ENCODE data around the gene RNMT.
A peak's percentile ranks its signal among the peaks of the same experiment; 100 is the strongest.
"Not testable (repeated sequence)": the region's sequence is repeated elsewhere in the genome, so short reads cannot be mapped to it uniquely, and the experiment has no call there.

The RNMT gene

DNA sequence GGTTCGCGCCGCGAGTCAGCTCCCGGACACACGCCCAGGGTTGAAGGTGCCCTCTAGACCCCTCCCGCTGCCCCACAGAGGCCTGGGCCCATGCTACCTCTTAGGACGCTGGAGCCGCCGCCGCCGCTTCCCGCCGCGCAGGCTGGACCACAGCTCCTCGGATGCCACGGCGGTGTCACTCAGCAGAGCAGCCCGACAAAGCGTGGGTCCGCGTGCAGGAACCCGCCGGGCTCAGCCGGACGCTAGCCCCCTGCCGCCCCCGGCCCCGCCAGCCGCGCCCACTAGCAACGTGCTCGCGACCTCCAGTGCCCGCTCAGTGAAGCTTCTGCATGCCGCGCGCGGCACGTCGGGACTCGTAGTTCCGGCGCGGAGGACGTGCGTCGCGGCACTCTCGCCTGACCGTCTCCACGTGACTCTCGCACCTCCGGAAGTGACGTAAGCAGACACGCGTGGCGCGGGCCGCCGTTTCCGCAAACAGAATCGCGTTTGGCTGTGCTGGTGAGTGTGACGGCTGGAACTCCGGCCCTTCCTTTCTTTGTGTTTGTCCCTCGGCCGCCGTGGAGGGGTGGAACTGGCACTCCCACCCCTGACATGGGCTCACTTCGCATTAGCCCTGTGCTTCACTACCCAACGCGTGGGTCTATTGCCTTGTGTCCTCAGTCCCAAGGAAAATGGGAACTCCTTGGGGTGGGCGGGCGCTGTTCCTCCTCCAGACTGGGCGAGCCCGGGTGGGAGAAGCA, at the start of gene RNMT, which contains the start of gene FAM210A:
RNMT (plus strand) TSS at position 442 of the 740 bp plus-strand sequence. CDS start 4,845 bp downstream, outside the sequence.
FAM210A (minus strand) TSS at position 327 of the 740 bp plus-strand sequence. CDS start 44,481 bp downstream, outside the sequence.
- peak; percentile 87 to 94 (median 93) for DNase-seq

DNA sequence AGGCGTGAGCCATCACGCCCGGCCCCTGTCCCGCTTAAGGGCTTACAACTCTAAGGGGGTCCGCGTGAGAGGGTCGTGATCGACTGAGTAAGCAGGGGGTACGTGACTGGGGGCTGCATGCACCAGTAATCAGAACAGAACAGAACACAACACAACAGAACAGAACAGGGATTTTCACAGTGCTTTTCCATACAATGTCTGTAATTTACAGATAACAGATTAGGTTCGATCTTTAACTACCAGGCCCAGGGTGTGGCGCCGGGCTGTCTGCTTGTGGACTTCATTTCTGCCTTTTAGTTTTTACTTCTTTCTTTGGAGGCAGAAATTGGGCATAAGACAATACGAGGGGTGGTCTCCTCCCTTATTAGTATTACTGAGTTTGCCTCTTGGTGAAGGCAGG, 49.1 kb upstream of the RNMT start:
- not testable (repeated sequence) for DNase-seq

DNA sequence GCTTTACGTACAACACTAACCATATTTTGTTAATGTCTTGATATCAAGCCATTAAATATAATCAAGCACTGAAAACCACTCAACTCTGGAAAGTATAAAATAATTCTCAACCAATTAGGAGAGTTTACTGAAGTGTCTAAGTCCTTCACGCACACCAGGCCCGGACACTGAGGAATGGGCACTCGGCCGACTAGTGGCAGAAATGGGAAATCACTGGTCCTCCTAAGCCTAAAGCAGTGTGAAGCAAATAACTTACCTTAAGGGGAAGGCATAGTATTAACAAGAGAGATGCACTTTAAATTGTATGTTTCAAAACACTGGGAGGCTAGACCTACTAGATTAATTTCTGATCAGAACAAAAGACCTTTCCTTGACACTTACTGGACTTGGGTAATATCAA, 45.9 kb upstream of the RNMT start:
- DNase-seq: no peak

DNA sequence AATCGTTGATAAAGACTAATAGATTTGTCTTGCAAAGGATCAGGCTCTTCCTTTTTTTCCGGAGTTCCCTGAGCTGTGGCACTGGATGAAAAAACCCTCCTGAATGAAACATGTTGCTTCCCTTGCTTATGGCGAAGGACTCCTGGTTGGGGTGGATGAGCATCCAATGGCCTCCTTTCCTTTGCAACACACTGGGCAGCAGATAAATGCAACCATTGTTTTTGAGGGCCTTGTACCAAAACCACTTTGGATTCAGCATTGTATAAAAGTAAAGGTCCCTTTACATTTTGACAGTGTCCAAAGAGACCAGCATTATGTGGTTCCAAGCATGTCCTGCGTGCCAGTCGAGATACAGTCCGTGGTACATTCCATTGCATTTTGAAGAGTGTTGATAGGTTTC, 44.8 kb upstream of the RNMT start:
- DNase-seq: no peak

DNA sequence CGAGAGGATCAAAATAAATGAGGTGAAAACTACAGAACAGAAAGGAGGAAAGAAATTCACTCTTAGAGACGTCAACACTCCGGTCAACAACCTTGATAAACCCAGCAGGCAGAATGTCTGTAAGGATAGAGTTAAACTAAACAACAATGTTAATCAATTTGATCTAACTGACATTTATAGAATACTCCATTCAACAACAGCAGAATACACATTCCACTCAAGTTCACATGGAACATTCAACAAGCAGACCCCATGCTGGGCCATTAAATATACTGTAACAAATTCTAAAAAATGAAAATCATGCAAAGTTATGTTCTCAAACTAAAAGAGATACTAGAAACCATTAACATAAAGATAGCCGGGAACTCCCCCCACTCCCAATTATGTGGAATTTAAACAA, 41.9 kb upstream of the RNMT start:
- no peak for DNase-seq

DNA sequence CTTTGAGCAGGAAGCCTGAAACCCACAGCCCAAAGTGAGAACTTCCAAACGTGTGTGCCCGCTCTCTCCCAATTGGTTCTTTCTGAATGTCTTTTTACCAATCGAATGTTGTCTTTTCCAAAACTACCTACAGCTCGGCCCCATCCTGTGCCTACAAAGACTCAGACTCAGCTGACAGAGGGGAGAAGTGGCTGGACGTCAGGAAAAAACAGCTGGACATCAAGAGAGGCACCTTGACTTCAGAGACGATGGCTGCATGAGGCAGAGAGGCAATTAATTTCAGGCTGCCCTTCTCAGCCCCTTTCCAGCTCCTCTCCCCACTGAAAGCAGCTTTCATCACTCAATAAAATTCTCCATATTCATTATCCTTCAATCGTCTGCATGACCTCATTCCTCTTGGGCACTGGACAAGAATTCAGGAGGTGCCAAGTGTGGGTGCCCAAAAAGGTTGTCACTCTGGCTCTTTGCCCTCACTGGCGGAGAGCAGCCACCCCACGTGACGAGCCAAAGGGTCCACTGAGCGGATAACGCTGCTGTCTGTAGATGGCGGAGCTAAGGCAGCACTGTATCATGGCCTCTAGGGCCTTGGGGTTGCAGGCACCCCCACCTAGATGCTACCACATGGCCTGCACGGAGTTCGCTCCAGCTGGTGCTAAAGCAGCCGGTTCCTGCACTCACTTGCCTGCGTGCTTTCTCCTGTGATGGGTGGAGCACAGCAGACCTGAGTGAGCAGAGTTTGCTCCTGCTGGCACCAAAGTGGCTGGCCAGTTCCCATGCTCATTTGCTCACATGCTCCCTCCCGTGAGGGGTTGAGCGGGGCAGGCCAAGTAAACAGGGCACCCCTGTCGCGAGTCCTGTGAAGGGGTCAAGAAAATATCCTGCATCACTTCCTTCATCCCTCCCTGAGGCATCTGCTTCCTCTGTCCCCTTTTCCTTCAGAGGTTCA, 38.0 kb upstream of the RNMT start:
- no peak for DNase-seq

DNA sequence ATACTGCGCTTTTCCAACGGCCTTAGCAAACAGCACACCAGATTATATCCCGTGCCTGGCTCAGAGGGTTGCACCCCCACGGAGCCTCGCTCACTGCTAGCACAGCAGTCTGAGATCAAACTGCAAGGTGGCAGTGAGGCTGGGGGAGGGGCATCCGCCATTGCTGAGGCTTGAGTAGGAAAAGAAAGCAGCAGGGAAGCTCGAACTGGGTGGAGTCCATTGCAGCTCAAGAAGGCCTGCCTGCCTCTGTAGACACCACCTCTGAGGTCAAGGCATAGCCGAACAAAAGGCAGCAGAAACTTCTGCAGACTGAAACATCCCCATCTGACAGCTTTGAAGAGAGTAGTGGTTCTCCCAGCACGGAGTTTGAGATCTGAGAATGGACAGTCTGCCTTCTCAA, 36.4 kb upstream of the RNMT start:
- not testable (repeated sequence) for DNase-seq

DNA sequence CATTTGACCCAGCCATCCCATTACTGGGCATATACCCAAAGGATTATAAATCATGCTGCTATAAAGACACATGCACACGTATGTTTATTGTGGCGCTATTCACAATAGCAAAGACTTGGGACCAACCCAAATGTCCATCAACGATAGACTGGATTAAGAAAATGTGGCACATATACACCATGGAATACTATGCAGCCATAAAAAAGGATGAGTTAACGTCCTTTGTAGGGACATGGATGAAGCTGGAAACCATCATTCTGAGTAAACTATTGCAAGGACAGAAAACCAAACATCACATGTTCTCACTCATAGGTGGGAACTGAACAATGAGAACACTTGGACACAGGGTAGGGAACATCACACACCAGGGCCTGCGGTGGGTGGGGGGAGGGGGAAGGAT, 31.1 kb upstream of the RNMT start:
- not testable (repeated sequence) for DNase-seq

DNA sequence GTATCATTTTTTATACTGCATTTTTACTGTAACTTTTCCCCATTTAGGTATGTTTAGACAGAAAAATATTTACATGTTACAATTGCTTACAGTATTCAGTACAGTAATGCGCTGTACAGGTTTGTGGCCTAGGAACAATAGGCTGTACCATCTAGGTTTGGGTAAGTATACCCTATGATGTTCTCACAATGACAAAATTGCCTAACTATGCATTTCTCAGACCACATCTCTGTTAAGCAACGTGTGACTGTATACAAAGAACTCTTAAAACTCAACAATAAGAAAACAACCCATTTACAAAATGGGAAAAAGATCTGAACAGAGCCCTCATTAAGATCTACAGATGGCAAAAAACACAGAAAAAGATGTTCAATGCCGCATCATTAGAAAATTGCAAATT, 29.5 kb upstream of the RNMT start:
- DNase-seq: no peak

DNA sequence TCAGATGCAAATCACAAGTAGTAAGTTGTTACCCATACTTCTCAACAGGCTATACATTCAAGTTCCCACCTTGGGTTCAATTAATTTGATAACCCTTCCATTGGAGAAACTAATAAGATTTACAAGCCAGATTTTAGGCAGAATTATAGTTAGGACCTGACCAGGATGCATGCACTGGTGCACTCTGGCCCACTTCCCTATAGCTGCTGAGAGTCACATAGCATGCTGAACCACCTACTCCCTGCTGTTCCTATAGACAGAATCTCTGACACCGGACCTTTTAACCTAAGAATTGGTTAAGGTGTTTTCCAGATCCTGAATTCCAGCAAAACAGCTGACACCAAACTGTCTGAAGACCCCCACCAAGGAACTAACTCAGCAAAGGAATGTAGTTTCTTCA, 26.3 kb upstream of the RNMT start:
- no peak for DNase-seq

DNA sequence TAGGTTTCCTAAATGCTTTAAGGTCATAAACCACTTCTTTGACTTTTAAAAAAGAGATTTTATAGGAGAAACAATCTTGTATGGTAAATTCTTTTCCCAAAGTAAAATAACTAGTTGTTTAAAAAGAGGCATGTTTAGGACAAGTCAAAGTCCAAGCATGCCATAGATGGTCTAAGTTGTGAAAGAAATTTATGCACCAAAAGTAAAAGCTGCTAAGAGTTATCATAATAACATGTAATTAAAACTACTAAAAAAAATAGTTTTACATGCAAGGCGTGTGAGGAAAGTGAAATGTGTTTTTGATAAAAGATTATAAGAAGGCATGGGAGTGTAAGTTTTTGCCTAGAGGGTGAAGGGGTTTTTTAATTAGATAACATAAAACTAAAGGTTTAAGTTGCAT, 22.6 kb upstream of the RNMT start:
- no peak for DNase-seq

DNA sequence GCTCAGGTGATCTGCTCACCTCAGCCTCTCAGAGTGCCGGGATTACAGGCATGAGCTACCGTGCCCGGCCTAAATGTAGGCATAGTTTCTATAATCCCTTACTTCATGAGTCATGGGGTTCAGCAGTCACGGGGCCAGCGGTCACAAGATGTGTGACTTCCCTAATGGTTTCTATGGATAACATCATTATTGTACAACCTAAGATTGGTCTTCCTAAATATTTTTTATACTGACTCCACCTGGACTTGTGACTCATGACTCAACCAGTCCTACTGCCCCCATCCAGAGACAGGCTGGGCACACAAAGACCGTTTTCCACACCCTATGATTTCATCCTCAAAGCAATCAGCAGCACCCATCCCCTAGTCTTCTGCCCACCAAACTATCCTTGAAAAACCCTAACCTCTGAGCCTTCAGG, 16.1 kb upstream of the RNMT start:
- no peak for DNase-seq

DNA sequence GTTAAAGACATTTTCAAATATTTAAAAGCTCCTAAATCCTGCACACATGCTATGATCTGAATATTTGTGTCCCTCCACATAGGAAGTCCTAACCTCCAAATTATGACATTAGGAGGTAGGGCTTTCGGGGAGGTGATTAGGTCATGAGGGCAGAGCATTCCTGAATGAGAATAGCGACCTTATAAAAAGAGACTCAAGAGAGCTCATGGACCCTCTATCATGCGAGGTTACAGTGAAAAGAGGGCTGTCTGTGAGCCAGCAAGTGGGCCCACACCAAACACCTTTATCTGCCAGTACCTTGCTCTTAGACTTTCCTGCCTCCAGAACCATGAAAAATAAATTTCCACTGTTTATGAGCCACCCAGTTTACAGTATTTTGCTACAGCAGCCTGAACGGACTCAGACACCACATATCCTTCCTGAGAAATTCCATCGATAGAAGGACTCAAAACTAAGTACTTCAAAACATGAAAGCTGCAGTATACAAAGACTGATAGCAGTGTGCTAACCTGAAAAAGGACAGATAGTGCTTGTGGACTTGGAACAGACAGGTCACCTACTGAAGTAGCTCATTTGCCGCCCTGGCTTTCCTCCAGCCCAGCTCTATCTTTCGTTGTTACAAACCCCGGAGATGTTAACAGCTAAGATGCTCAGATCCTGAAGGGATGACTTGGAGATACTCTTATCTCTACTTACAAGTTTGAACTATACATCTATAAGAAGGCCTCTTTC, 13.9 kb upstream of the RNMT start:
- no peak for DNase-seq

DNA sequence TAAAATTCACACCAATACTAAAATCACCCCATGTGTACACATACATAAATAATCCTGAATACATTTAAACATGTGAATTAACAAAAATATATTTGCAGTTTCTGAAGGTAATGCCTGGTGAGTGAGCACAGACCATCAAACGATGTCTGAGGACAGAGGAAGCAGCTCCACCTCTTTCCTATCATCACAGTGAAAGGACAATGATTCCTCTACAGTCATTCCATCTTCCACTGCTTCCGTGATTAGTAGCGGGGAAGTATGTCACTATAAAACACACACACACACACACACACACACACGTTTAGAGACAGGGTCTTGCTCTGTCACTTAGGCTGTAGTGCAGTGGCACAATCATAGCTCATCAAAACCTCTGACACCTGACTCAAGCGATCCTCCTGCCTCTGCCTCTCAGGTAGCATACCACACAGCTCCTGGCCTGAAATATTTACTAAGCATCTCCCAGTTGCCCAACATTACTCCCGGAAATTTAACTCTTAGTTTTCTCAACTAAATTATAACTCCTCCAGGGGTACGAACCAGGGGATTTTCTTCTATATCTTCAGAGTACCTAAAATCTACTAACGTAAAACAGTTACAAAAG, 12.9 kb upstream of the RNMT start:
- no peak for DNase-seq

DNA sequence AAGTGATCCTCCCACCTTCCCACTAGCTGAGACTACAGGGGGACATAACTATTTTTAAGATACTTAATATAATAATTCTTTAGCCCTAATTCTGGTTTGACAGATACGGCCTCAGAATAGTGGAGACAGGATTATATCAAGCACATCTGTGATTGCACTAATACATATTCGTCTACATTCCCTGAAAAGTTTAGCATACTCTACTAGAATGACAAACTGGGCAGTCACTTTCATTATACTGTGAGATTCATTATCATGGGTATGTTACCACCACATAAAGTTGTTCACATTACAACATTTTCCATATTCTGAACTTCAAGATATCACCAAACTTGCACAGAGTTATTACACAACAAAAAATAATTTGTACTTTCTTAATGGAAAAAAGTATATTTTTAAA, 11.1 kb upstream of the RNMT start:
- DNase-seq: no peak

DNA sequence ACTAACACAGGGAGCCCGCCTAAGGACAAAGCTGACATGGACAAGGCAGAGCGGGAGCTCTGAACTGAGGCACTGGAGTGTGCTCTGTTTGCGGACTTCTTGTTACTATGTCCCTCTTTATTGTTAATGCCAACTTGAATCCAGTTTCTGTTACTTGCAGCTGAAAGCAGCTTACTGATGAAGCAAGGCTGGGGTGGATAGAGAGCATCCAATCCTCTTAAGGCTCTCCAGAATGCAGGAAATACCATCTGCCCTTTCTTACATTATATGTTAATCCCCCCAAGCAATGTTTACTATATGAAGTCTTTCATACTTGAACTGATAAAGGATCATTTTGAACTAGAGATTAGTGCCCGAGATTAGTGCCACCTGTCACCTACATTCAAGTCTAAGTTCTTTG, 9.6 kb upstream of the RNMT start:
- DNase-seq: no peak

DNA sequence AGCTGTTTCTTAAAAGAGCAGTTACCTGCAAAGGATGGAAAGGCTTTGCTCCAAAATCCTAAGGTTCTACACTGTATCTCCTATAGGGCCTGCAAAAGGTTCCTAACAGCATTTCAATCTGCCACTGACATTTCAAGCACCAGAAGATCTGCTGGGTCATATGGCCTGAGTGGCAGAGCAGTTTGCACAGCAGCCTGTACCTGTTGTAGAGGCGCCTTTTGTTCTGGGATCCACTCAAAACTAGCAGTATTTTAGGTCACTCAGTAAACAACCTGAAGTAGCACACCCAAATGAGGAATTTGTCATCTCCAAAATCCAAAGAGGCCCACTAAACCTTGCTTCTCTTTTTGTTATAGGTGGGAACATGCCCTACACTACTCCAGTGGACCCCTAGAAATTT, 6.3 kb upstream of the RNMT start:
- no peak for DNase-seq

DNA sequence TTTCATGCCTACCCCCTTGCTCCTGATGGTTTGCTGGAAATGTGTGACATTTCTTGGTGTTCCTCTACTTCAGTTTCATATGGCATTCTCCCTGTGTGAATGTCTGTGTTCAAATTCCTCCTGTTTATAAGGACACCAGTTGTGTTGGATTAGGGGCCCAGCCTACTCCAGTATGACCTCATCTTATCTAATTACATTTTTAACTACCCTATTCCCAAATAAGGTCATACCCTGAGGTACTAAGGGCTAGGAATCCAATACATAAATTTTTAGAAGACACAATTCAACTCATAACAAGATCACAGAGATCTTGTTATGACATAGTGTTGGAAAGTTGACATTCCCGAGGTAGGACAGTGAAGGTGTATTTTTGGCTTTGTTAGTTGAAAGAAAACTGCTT, 5.6 kb upstream of the RNMT start:
- DNase-seq: no peak

DNA sequence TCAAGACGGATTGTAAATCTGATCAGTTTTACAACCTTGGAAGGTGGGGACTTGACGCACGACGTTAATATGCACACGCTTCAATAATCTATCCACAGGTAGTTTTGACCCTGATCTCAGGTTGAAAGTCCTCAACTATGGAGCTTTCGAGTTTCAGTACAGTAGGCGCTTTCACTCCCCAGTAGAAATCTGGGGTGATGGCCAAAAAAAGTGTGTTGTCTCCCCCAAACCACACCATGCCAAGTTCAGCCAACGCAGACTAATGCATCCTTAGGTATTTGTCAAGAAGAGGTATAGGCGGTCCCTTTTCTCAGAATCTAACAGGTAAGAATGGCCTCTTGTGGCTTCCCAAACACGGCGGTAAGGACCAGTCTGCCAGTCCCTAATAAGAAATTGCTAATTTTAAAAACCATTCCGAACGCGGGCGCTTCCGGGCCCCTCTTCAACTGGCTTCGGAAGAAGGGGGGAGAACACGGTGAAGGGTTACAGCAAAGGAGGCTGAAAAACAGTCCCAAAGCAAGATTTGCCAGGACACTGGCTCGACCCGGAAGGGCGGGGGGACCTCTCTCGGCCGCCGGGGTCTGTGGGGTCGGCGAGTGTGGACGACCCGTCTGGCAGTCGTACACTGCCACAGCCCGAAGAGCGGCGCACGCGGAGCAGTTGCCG, 774 bp upstream of the RNMT start:
- DNase-seq: peak in 2 of 6 experiments; percentile 26 to 52

DNA sequence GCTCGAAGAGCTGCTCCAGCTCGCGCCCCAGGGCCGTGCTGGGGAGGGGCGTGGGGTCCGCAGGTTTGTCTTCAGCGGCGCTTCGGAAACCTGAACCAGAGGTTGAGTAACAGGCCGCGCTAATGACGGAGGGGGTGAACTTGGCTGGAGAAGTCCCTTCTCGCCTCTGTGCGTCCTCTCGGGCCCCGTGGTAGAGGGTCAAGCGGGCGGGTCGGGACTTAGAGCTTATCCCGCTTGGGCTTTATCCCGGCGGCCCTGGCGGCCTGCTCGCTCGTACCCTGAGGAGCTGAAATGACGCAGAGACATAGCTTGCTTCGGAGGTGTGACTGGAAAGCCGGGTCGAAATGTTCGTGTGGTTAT, 479 bp downstream of the RNMT start:
- peak in 3 of 6 experiments; percentile 22 to 49 (median 29) for DNase-seq

DNA sequence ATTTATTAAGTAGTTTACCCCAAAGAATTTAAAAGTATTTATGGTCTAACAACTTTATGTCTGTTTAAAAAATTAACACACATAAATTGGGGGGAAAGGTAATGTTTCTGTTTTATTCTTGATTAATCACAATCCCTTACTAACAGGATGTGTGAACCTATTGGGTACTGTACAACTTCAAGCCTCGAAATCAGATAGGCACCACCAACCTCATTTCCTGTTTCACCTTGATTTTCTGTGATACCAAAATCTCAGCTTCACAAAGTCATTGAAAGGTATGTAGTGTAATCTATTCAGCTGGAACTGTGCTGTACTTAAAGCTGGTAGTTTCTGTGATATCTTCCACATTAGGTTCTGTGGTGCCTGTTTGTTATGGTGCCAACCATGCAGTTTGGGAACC, 4.0 kb downstream of the RNMT start:
- peak in 3 of 6 experiments; percentile 4 to 13 (median 6) for DNase-seq

DNA sequence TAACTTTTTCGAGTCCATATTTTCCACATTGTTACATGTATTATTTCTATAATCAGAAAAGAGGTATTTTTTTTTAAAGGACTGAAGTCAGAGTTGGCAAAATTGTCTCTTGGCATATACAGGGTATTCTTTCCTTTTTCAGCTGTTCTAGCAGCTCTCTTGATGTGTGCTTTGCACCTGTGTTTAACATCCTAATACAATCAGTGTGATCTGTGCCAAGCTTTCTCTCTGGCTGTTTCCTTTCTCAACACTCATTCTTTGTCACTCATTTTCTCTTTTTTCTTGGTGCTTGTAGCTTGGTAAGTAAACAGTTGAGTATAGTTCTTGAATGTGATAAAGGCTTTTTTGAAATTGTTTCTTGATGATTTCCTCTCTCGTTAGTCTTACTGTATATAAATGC, 9.2 kb downstream of the RNMT start:
- DNase-seq: no peak

Data from stimulated activated naive CD4-positive, alpha-beta T cell (primary cell).